Large intestine (tissue), 12 donors: Measurements from ENCODE around the gene TP53I3. TPM values are rescaled to one million over a fixed set of nuclear protein-coding genes. Genes with fewer than 3 reads are reported as not detected.

ENCODE experiments used
- DNase-seq, 2 donors: peaks; one replicate each; pipeline versions ENCODE4 v3.0.0 to v3.0.0-alpha.2; 2013
- H3K27ac ChIP-seq: one replicate; pipeline ENCODE4 v1.5.1; 2013; ENCODE audit warnings: low read length
- H3K27me3 ChIP-seq: 2 replicates; pipeline ENCODE4 v1.6.1; 2013; ENCODE audit warnings: low read length; ENCODE audit not compliant: control insufficient read depth, insufficient read depth
- H3K36me3 ChIP-seq: 2 replicates; pipeline ENCODE4 v1.6.1; 2013; ENCODE audit warnings: low read length; ENCODE audit not compliant: control insufficient read depth, insufficient read depth
- H3K4me1 ChIP-seq: one replicate; pipeline ENCODE4 v1.6.1; 2013; ENCODE audit warnings: low read length; ENCODE audit not compliant: control insufficient read depth, insufficient read depth
- H3K4me3 ChIP-seq: one replicate; pipeline ENCODE4 v1.5.1; 2013; ENCODE audit warnings: low read length
- H3K9me3 ChIP-seq: one replicate; pipeline ENCODE4 v1.6.1; 2013; ENCODE audit warnings: mild to moderate bottlenecking, low read depth, low read length, moderate library complexity; ENCODE audit not compliant: control insufficient read depth
- WGBS: methylation state at CpG from one replicate; pipeline ENCODE4 v1.1.5; 2013; ENCODE audit warnings: low lambda C conversion rate; ENCODE audit not compliant: insufficient coverage; 5-methylcytosine and 5-hydroxymethylcytosine counted together
- long read RNA-seq, 11 donors: transcript quantifications; one replicate each; lab custom pipeline, GENCODE V29; 2026
- polyA plus RNA-seq: library from polyadenylated mRNA; unstranded; fragments of 120-200 nt; gene quantifications from one replicate; pipeline ENCODE4 v1.2.1, GENCODE V29; 2013

Gene TP53I3, protein sequence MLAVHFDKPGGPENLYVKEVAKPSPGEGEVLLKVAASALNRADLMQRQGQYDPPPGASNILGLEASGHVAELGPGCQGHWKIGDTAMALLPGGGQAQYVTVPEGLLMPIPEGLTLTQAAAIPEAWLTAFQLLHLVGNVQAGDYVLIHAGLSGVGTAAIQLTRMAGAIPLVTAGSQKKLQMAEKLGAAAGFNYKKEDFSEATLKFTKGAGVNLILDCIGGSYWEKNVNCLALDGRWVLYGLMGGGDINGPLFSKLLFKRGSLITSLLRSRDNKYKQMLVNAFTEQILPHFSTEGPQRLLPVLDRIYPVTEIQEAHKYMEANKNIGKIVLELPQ
- 36.0 TPM for polyA plus RNA-seq
- long read RNA-seq, donor 1, partial matches to known transcripts = 0 of 3 reads
- long read RNA-seq, donor 1, other reads (novel, unspliced or antisense) = 0 of 3 reads
- long read RNA-seq, donor 2, transcript TP53I3-201 (5 exons, 1,998 nt) = major isoform, 6 of 16 reads
- long read RNA-seq, donor 2, partial matches to known transcripts = 6 of 16 reads
- long read RNA-seq, donor 2, other reads (novel, unspliced or antisense) = 0 of 16 reads
- long read RNA-seq, donor 3 = 0 reads
- long read RNA-seq, donor 4 = 0 reads
- long read RNA-seq, donor 5, transcript TP53I3-202 (6 exons, 1,635 nt) = major isoform, 14 of 24 reads
- long read RNA-seq, donor 5, partial matches to known transcripts = 5 of 24 reads
- long read RNA-seq, donor 5, other reads (novel, unspliced or antisense) = 0 of 24 reads
- long read RNA-seq, donor 6, partial matches to known transcripts = 5 of 11 reads
- long read RNA-seq, donor 6, other reads (novel, unspliced or antisense) = 0 of 11 reads
- long read RNA-seq, donor 7, transcript TP53I3-202 (6 exons, 1,635 nt) = major isoform, 5 of 6 reads
- long read RNA-seq, donor 7, partial matches to known transcripts = 0 of 6 reads
- long read RNA-seq, donor 7, other reads (novel, unspliced or antisense) = 0 of 6 reads
- long read RNA-seq, donor 8, transcript TP53I3-201 (5 exons, 1,998 nt) = minor isoform, 5 of 16 reads
- long read RNA-seq, donor 8, transcript TP53I3-202 (6 exons, 1,635 nt) = major isoform, 9 of 16 reads
- long read RNA-seq, donor 8, partial matches to known transcripts = 0 of 16 reads
- long read RNA-seq, donor 8, other reads (novel, unspliced or antisense) = 0 of 16 reads
- long read RNA-seq, donor 9, partial matches to known transcripts = 9 of 17 reads
- long read RNA-seq, donor 9, other reads (novel, unspliced or antisense) = 0 of 17 reads
- long read RNA-seq, donor 10, transcript TP53I3-202 (6 exons, 1,635 nt) = major isoform, 5 of 9 reads
- long read RNA-seq, donor 10, partial matches to known transcripts = 0 of 9 reads
- long read RNA-seq, donor 10, other reads (novel, unspliced or antisense) = 0 of 9 reads
- long read RNA-seq, donor 11, transcript TP53I3-202 (6 exons, 1,635 nt) = major isoform, 6 of 18 reads
- long read RNA-seq, donor 11, partial matches to known transcripts = 7 of 18 reads
- long read RNA-seq, donor 11, other reads (novel, unspliced or antisense) = 0 of 18 reads

DNA sequence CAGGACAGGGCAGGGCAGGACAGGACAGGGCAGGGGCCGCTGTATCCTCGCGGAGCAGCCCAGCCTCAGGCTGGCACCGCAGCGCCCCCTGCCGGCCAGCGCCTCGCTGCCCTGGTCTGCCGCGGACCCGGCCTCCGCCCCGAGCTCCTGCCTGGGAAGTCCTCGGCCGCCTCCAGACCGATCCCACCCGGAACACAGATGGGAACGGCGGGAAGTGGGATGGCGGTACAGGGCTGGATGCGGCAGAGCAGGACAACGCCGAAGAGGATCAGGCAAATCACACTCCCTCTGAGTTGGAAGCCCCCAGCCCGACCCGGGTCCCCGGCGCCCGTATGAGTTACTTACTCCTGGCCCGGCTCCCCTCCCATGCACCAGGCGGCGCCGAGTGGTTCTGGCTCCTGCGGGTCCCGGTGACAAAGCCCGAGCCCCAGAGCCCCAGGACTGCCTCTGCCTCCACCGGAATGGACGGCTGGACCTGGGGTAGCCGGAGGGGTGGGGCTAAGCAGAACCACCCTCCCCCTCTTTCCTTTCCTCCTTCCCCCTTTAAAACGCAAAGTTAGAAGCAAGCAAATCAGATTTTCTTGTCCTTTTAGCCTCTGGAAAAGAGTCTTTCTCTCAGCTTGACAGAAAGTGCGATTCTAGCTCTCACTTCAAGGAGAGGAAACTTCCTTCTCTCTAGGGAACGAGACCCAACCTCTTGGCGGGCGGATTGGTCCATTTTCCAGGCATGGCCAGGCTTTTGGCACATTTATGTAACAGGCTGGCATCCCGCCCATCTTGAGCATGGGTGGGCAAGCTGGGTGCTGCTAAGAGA, at the start of gene TP53I3:
Gene TP53I3 (minus strand): TSS at position 449 of the 814 bp plus-strand sequence. CDS start 508 bp downstream, outside the sequence.
- peak within 1 kb of the TSS; percentile 94 for H3K27ac ChIP-seq
- WGBS = no CpG with 5 or more reads among the region's 44 CpGs
- DNase-seq = peak in 1 of 2 donors; percentile 95
- peaks cover 16% of the 10 kb centered on the region for H3K4me1 ChIP-seq
- no peaks in the 10 kb centered on the region for H3K9me3 ChIP-seq
- peak within 1 kb of the TSS; percentile 67 for H3K4me3 ChIP-seq
- H3K36me3 ChIP-seq = peaks cover 30% of the 10 kb centered on the region
- no peaks in the 10 kb centered on the region for H3K27me3 ChIP-seq

GRCh38 chr2:24132543-24132942, 47.9 kb upstream of the TP53I3 start:
- DNase-seq = no peak
- 100% methylated on average over 2 of the region's 3 CpGs for WGBS
- Histone ChIP-seq H3K9me3 (peaks cover 8% of the 10 kb centered on the region), H3K4me1 (no peaks in the 10 kb centered on the region), H3K27ac (no peak overlapping the region), H3K27me3 (no peaks in the 10 kb centered on the region), H3K36me3 (no peaks in the 10 kb centered on the region), H3K4me3 (no peak overlapping the region)

GRCh38 chr2:24125956-24126355, 41.3 kb upstream of the TP53I3 start:
- no peak for DNase-seq
- H3K27ac ChIP-seq = no peak overlapping the region
- H3K9me3 ChIP-seq = no peaks in the 10 kb centered on the region
- no peaks in the 10 kb centered on the region for H3K27me3 ChIP-seq
- no peaks in the 10 kb centered on the region for H3K36me3 ChIP-seq
- H3K4me3 ChIP-seq = no peak overlapping the region
- WGBS = no CpG with 5 or more reads among the region's 1 CpG
- no peaks in the 10 kb centered on the region for H3K4me1 ChIP-seq

- no peaks in the 10 kb centered on the region for H3K27me3 ChIP-seq
- no peaks in the 10 kb centered on the region for H3K4me1 ChIP-seq
- peak overlapping the region; percentile 87 for H3K4me3 ChIP-seq
- no peaks in the 10 kb centered on the region for H3K36me3 ChIP-seq
- DNase-seq = no peak
- no peaks in the 10 kb centered on the region for H3K9me3 ChIP-seq
- WGBS = 83% methylated on average over 2 of the region's 9 CpGs
- H3K27ac ChIP-seq = peak overlapping the region; percentile 89
These were observed 39.4 kb upstream of the TP53I3 start for GRCh38 chr2:24123922-24124580.

GRCh38 chr2:24123195-24123921, 38.7 kb upstream of the TP53I3 start, which contains the start of the genes FAM228B and PFN4:
Gene FAM228B, plus strand, starts transcription at chr2:24123469. Its CDS starts 893 bp downstream, at chr2:24124362.
Gene PFN4, minus strand, starts transcription at chr2:24123334. Its CDS starts 799 bp downstream, at chr2:24122535.
- no CpG with 5 or more reads among the region's 103 CpGs for WGBS
- Histone ChIP-seq H3K9me3 (no peaks in the 10 kb centered on the region), H3K36me3 (no peaks in the 10 kb centered on the region), H3K27me3 (no peaks in the 10 kb centered on the region), H3K4me1 (no peaks in the 10 kb centered on the region), H3K27ac (peak within 1 kb of the TSS; percentile 89), H3K4me3 (peak within 1 kb of the TSS; percentile 87)
- DNase-seq = peak; percentile 75 to 91

DNA sequence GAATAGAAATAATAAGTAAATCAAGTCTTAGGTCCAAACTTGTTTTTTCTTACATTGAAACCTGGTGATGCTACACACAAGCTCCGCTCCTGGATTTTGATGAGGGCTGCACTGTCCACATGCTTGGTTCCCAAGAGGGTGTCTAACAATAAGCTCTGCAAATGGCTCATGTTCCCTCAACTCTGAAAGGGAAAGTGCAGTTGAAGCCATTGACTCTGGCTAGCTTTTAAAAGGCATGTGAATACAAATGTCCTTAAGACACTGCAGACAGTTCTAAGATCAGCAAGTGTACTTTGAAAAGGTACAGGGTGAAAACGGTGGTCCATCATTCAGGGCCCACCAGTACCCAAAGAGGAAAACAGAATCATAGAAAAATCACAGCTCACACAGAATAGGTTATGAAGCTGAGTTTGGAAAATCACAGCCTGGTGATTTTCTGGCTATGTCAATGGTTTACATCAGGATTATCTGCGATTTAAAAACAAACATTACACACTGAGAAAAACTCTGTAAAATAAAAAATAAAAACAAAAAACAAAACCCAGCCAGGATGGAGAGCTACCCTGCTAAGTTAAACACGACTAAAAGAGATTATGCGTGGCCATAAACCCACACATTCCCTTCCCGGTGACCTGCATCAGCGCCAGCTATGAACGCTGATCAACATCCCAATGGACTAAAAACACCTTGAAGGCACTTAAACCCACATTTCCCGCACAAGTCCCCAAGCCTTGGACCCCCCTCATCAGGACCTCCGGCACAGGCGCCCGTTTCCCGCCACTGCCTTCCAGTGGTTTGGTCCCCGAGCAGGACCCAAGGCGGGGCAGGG, 37.9 kb upstream of the TP53I3 start:
- peak overlapping the region; percentile 87 for H3K4me3 ChIP-seq
- no peaks in the 10 kb centered on the region for H3K27me3 ChIP-seq
- H3K9me3 ChIP-seq = no peaks in the 10 kb centered on the region
- H3K36me3 ChIP-seq = no peaks in the 10 kb centered on the region
- WGBS = 29% methylated on average over 1 of the region's 15 CpGs
- H3K27ac ChIP-seq = peak overlapping the region; percentile 80
- no peaks in the 10 kb centered on the region for H3K4me1 ChIP-seq
- peak; percentile 17 to 19 for DNase-seq

DNA sequence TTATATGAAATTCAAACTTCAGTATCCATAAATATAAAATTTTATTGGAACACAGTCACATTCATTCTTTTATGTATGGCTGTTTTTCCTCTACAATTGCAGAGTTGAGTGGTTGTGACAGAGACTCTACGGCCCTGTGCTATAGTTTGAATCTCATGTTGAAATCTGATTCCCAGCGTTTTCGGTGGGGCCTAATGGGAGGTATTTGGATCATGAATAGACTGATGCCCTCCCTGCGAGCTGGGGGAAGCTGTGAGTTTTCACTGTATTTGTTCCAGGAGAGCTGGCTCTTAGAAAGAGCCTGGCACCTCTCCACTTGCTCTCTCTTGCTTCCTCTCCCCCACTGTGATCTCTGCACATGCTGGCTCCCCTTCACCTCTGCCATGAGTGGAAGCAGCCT, 36.8 kb upstream of the TP53I3 start:
- H3K4me3 ChIP-seq = no peak overlapping the region
- H3K27ac ChIP-seq = no peak overlapping the region
- no CpG with 5 or more reads among the region's 4 CpGs for WGBS
- H3K4me1 ChIP-seq = no peaks in the 10 kb centered on the region
- no peaks in the 10 kb centered on the region for H3K27me3 ChIP-seq
- H3K36me3 ChIP-seq = no peaks in the 10 kb centered on the region
- H3K9me3 ChIP-seq = no peaks in the 10 kb centered on the region
- no peak for DNase-seq

- H3K36me3 ChIP-seq = no peaks in the 10 kb centered on the region
- 100% methylated on average over 2 of the region's 5 CpGs for WGBS
- H3K9me3 ChIP-seq = no peaks in the 10 kb centered on the region
- peak in 1 of 2 donors; percentile 4 for DNase-seq
- H3K27me3 ChIP-seq = no peaks in the 10 kb centered on the region
- H3K4me1 ChIP-seq = no peaks in the 10 kb centered on the region
- H3K4me3 ChIP-seq = no peak overlapping the region
- no peak overlapping the region for H3K27ac ChIP-seq
These were observed 36.4 kb upstream of the TP53I3 start for GRCh38 chr2:24121066-24121465.
